GM12891 (cell line): ENCODE measurements around the gene EPHA8.

Source experiments
- POLR2A ChIP-seq: IDR thresholded peaks from 2 replicates; pipeline ENCODE4 v1.6.1; 2011; ENCODE audit warnings: low read depth, low read length, control low read depth
- POLR2AphosphoS5 ChIP-seq: IDR thresholded peaks from 2 replicates; pipeline ENCODE4 v1.6.1; 2011; ENCODE audit warnings: low read depth, low read length, control low read depth
- SPI1 ChIP-seq: IDR thresholded peaks from 2 replicates; pipeline ENCODE4 v1.6.1; 2011; ENCODE audit warnings: low read depth, low read length, control low read depth

GRCh38 chr1:22516906-22517571, 46.2 kb upstream of the EPHA8 start:
- no peak for TF ChIP-seq POLR2AphosphoS5
- TF ChIP-seq SPI1: no peak
- no peak for TF ChIP-seq POLR2A
